Amniotic stem cell (primary cell): ENCODE measurements around the gene ZBTB7B.

Experiments
- DNase-seq: peaks from one replicate; lab custom pipeline; 2025; lab: John Stamatoyannopoulos, UW

The ZBTB7B gene

GRCh38 chr1:155002464-155003226 lies at the start of gene ZBTB7B:
Gene ZBTB7B (plus strand): TSS chr1:155002802. CDS start chr1:155014661, 11,859 bp downstream.
- DNase-seq = no peak

- no peak for DNase-seq
Measured at GRCh38 chr1:154953611-154954038, 49.0 kb upstream of the ZBTB7B start.

GRCh38 chr1:154954541-154954940 lies 48.1 kb upstream of the ZBTB7B start:
- DNase-seq = no peak

- DNase-seq = no peak
Measured at GRCh38 chr1:154955039-154955717, 47.4 kb upstream of the ZBTB7B start.

GRCh38 chr1:154955718-154956543 lies 46.7 kb upstream of the ZBTB7B start, which contains the start of gene PBXIP1:
Gene PBXIP1 (minus strand): TSS chr1:154956099. CDS start chr1:154953721, 2,378 bp downstream.
- DNase-seq = peak; percentile 77

GRCh38 chr1:154956544-154956941 lies 46.1 kb upstream of the ZBTB7B start:
- DNase-seq = no peak

GRCh38 chr1:154957091-154957657 lies 45.4 kb upstream of the ZBTB7B start:
- no peak for DNase-seq

- no peak for DNase-seq
Measured at GRCh38 chr1:154958036-154958435, 44.6 kb upstream of the ZBTB7B start.

GRCh38 chr1:154958681-154959425 lies 43.7 kb upstream of the ZBTB7B start:
- no peak for DNase-seq

GRCh38 chr1:154959426-154959780 lies 43.2 kb upstream of the ZBTB7B start:
- DNase-seq = no peak

- DNase-seq = no peak
Measured at GRCh38 chr1:154960446-154961136, 42.0 kb upstream of the ZBTB7B start.

GRCh38 chr1:154961207-154962155 lies 41.1 kb upstream of the ZBTB7B start, which contains the start of gene PYGO2:
Gene PYGO2 (minus strand): TSS chr1:154961782. CDS start chr1:154961576, 206 bp downstream.
- no peak for DNase-seq

- no peak for DNase-seq
Measured at GRCh38 chr1:154962156-154962749, 40.3 kb upstream of the ZBTB7B start.

GRCh38 chr1:154962795-154963330 lies 39.7 kb upstream of the ZBTB7B start:
- DNase-seq = no peak

- no peak for DNase-seq
Measured at GRCh38 chr1:154963643-154964042, 39.0 kb upstream of the ZBTB7B start.

GRCh38 chr1:154964359-154964758 lies 38.2 kb upstream of the ZBTB7B start:
- no peak for DNase-seq

GRCh38 chr1:154966111-154966510 lies 36.5 kb upstream of the ZBTB7B start:
- no peak for DNase-seq

GRCh38 chr1:154967331-154967950 lies 35.2 kb upstream of the ZBTB7B start:
- no peak for DNase-seq
